HepG2 (cell line): ENCODE results near the gene IRF2BPL.

Experiments used
- ARID3A ChIP-seq: IDR thresholded peaks from 2 replicates; pipeline ENCODE4 v1.6.1; 2012; ENCODE audit warnings: low read depth, low read length, improper control_type of control experiment
- BRCA1 ChIP-seq: sonication (generic); formaldehyde crosslinking; IDR thresholded peaks from 2 replicates; pipeline ENCODE4 v1.4.0; 2020; ENCODE audit warnings: missing genetic modification reagents
- CBX5 ChIP-seq: sonication (generic); formaldehyde crosslinking; IDR thresholded peaks from 2 replicates; pipeline ENCODE4 v1.4.0; 2020; ENCODE audit warnings: missing genetic modification reagents, borderline replicate concordance
- CEBPB ChIP-seq: IDR thresholded peaks from 2 replicates; pipeline ENCODE4 v1.6.1; 2011; ENCODE audit warnings: low read depth, low read length, improper control_type of control experiment, borderline replicate concordance
- CHD2 ChIP-seq: IDR thresholded peaks from 2 replicates; pipeline ENCODE4 v1.6.1; 2011; ENCODE audit warnings: low read depth, low read length, improper control_type of control experiment
- FOXP1 ChIP-seq, 2 experiments: fragments of 450-650 bp in 1 of 2; IDR thresholded peaks; 2 replicates each; pipeline ENCODE4 v1.6.1; 2017 to 2018; ENCODE audit warnings: antibody characterized with exemption in 1 of 2
- MAZ ChIP-seq, 2 experiments: sonication (generic) in 1 of 2; formaldehyde crosslinking in 1 of 2; IDR thresholded peaks; 2 replicates each; pipeline versions ENCODE4 v1.5.0 to v1.6.1; 2012 to 2020; ENCODE audit warnings: low read depth in 2 of 2, mild to moderate bottlenecking in 2 of 2, borderline replicate concordance in 1 of 2, improper control_type of control experiment in 1 of 2, low read length in 1 of 2, missing genetic modification reagents in 1 of 2, moderate library complexity in 1 of 2
- POLR2A ChIP-seq, 2 experiments: IDR thresholded peaks; 2 replicates each; pipeline ENCODE4 v1.6.1; 2011; ENCODE audit warnings: low read depth in 2 of 2, low read length in 2 of 2, mild to moderate bottlenecking in 1 of 2, moderate library complexity in 1 of 2; ENCODE audit not compliant: insufficient read depth in 1 of 2
- POLR2AphosphoS5 ChIP-seq: IDR thresholded peaks from 2 replicates; pipeline ENCODE4 v1.6.1; 2012; ENCODE audit warnings: low read depth, low read length
- ZNF460 ChIP-seq: sonication (generic); formaldehyde crosslinking; IDR thresholded peaks from 2 replicates; pipeline ENCODE4 v1.5.1; 2020; ENCODE audit warnings: missing genetic modification reagents, mild to moderate bottlenecking, borderline replicate concordance
- ZNF501 ChIP-seq: sonication (generic); formaldehyde crosslinking; IDR thresholded peaks from 2 replicates; pipeline ENCODE4 v1.5.1; 2020; ENCODE audit warnings: mild to moderate bottlenecking, moderate library complexity, missing genetic modification reagents
- ZSCAN12 ChIP-seq: sonication (generic); formaldehyde crosslinking; IDR thresholded peaks from 2 replicates; pipeline ENCODE4 v1.9.0; 2021; ENCODE audit warnings: mild to moderate bottlenecking, missing genetic modification reagents
- TF ChIP-seq, protein P1 (sequence below): IDR thresholded peaks from 2 replicates; pipeline ENCODE4 v1.6.1; 2012; ENCODE audit warnings: inconsistent platforms

- no peak for TF ChIP-seq CEBPB
- no peak for TF ChIP-seq BRCA1 (CRISPR knock-in tag)
- TF ChIP-seq CHD2 = no peak
- TF ChIP-seq POLR2AphosphoS5 = no peak
- no peak for TF ChIP-seq ZNF501 (CRISPR knock-in tag)
- TF ChIP-seq ARID3A = no peak
- TF ChIP-seq CBX5 (CRISPR knock-in tag) = no peak
- TF ChIP-seq, protein P1, sequence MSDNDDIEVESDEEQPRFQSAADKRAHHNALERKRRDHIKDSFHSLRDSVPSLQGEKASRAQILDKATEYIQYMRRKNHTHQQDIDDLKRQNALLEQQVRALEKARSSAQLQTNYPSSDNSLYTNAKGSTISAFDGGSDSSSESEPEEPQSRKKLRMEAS = no peak
- TF ChIP-seq ZSCAN12 = no peak
- no peak for TF ChIP-seq ZNF460 (CRISPR knock-in tag)
- no peak for TF ChIP-seq POLR2A (IDR thresholded peaks at IDR 0.05; ENCODE audit: insufficient read depth in 1 of 2, low read depth in 2 of 2, low read length in 2 of 2)
- no peak for TF ChIP-seq MAZ (IDR thresholded peaks at IDR 0.05; ENCODE audit: borderline replicate concordance, low read depth, low read length)
- TF ChIP-seq MAZ (CRISPR knock-in tag; IDR thresholded peaks at IDR 0.05; ENCODE audit: low read depth) = no peak
- TF ChIP-seq FOXP1 (IDR thresholded peaks at IDR 0.05) = no peak
- no peak for TF ChIP-seq FOXP1 (CRISPR knock-in tag; IDR thresholded peaks at IDR 0.05)
Measured at GRCh38 chr14:77002335-77002734, 26.2 kb downstream of the IRF2BPL start.
